Ectodermal cell (in vitro differentiated cells): ENCODE data around the gene SLC8A1. TPM values are rescaled to one million over a fixed set of nuclear protein-coding genes. Genes with fewer than 3 reads are reported as not detected.

Source experiments
- H3K27ac ChIP-seq: 2 replicates; pipeline ENCODE4 v1.7.0; 2013; ENCODE audit warnings: mild to moderate bottlenecking, low read depth, low read length; ENCODE audit not compliant: insufficient read depth, poor library complexity, severe bottlenecking
- H3K27me3 ChIP-seq: 2 replicates; pipeline ENCODE4 v1.7.0; 2013; ENCODE audit warnings: mild to moderate bottlenecking, low read length; ENCODE audit not compliant: insufficient read depth, control insufficient read depth, poor library complexity, severe bottlenecking
- H3K36me3 ChIP-seq: one replicate; pipeline ENCODE4 v1.7.0; 2013; ENCODE audit warnings: low read length; ENCODE audit not compliant: control insufficient read depth, insufficient read depth
- H3K4me1 ChIP-seq: one replicate; pipeline ENCODE4 v1.7.0; 2013; ENCODE audit warnings: low read length; ENCODE audit not compliant: control insufficient read depth, insufficient read depth
- H3K4me3 ChIP-seq: 2 replicates; pipeline ENCODE4 v1.7.0; 2013; ENCODE audit warnings: low read depth, low read length, control low read depth; ENCODE audit not compliant: insufficient read depth
- H3K9me3 ChIP-seq: 2 replicates; pipeline ENCODE4 v1.7.0; 2013; ENCODE audit warnings: mild to moderate bottlenecking, low read length, moderate library complexity; ENCODE audit not compliant: control insufficient read depth
- WGBS, 2 experiments: methylation state at CpG; one replicate each; pipeline ENCODE4 v1.1.7; 2013; ENCODE audit warnings: missing lambda C conversion rate in 2 of 2; 5-methylcytosine and 5-hydroxymethylcytosine counted together
- polyA plus RNA-seq, 4 experiments: library from polyadenylated mRNA; stranded (reverse); fragments of 50-300 nt; gene quantifications; one replicate each; pipeline ENCODE4 v1.2.3, GENCODE V29; 2013

SLC8A1 gene
- polyA plus RNA-seq (2013, experiment 1 of 4) = 2.4 TPM
- polyA plus RNA-seq (2013, experiment 2 of 4) = 1.5 TPM
- 1.4 TPM for polyA plus RNA-seq (2013, experiment 3 of 4)
- polyA plus RNA-seq (2013, experiment 4 of 4) = 2.1 TPM

- Histone ChIP-seq H3K4me1 (no peaks in the 10 kb centered on the region), H3K27me3 (peaks cover 40% of the 10 kb centered on the region), H3K9me3 (no peaks in the 10 kb centered on the region), H3K27ac (no peak within 1 kb of the TSS), H3K36me3 (no peaks in the 10 kb centered on the region), H3K4me3 (peak within 1 kb of the TSS; percentile 40)
- WGBS, 2 experiments = 0% methylated on average over 82 of the region's 82 CpGs
Measured at GRCh38 chr2:40451918-40452605, at the start of gene SLC8A1. Gene SLC8A1 (minus strand): TSS chr2:40452090.

GRCh38 chr2:40499437-40499836 lies 47.5 kb upstream of the SLC8A1 start:
- H3K4me1 ChIP-seq = no peaks in the 10 kb centered on the region
- H3K27me3 ChIP-seq = no peaks in the 10 kb centered on the region
- no peak overlapping the region for H3K4me3 ChIP-seq
- no peaks in the 10 kb centered on the region for H3K9me3 ChIP-seq
- WGBS, 2 experiments = 91 to 97% methylated on average over 2 of the region's 2 CpGs
- no peak overlapping the region for H3K27ac ChIP-seq
- H3K36me3 ChIP-seq = no peaks in the 10 kb centered on the region

GRCh38 chr2:40497251-40497859 lies 45.5 kb upstream of the SLC8A1 start:
- no peaks in the 10 kb centered on the region for H3K36me3 ChIP-seq
- no peaks in the 10 kb centered on the region for H3K4me1 ChIP-seq
- H3K4me3 ChIP-seq = no peak overlapping the region
- no peak overlapping the region for H3K27ac ChIP-seq
- no peaks in the 10 kb centered on the region for H3K27me3 ChIP-seq
- no peaks in the 10 kb centered on the region for H3K9me3 ChIP-seq

- no peaks in the 10 kb centered on the region for H3K36me3 ChIP-seq
- WGBS, 2 experiments = 96 to 100% methylated on average over 1 of the region's 1 CpG
- no peaks in the 10 kb centered on the region for H3K4me1 ChIP-seq
- H3K27ac ChIP-seq = no peak overlapping the region
- H3K4me3 ChIP-seq = no peak overlapping the region
- H3K9me3 ChIP-seq = no peaks in the 10 kb centered on the region
- no peaks in the 10 kb centered on the region for H3K27me3 ChIP-seq
Measured at GRCh38 chr2:40489678-40489960, 37.7 kb upstream of the SLC8A1 start.

- Histone ChIP-seq H3K4me3 (no peak overlapping the region), H3K4me1 (no peaks in the 10 kb centered on the region), H3K9me3 (no peaks in the 10 kb centered on the region), H3K27ac (no peak overlapping the region), H3K36me3 (no peaks in the 10 kb centered on the region), H3K27me3 (no peaks in the 10 kb centered on the region)
- 92 to 94% methylated on average over 11 of the region's 11 CpGs for WGBS, 2 experiments
Measured at GRCh38 chr2:40488927-40489677, 37.2 kb upstream of the SLC8A1 start.

GRCh38 chr2:40488101-40488601 lies 36.3 kb upstream of the SLC8A1 start:
- H3K4me3 ChIP-seq = no peak overlapping the region
- H3K27me3 ChIP-seq = no peaks in the 10 kb centered on the region
- H3K27ac ChIP-seq = no peak overlapping the region
- no peaks in the 10 kb centered on the region for H3K36me3 ChIP-seq
- no peaks in the 10 kb centered on the region for H3K4me1 ChIP-seq
- no peaks in the 10 kb centered on the region for H3K9me3 ChIP-seq
- WGBS, 2 experiments = 72 to 74% methylated on average over 4 of the region's 4 CpGs

- Histone ChIP-seq H3K4me3 (no peak overlapping the region), H3K27ac (no peak overlapping the region), H3K4me1 (no peaks in the 10 kb centered on the region), H3K9me3 (no peaks in the 10 kb centered on the region), H3K27me3 (no peaks in the 10 kb centered on the region), H3K36me3 (no peaks in the 10 kb centered on the region)
- WGBS, 2 experiments = 93 to 100% methylated on average over 2 of the region's 2 CpGs
Measured at GRCh38 chr2:40487602-40488001, 35.7 kb upstream of the SLC8A1 start.

GRCh38 chr2:40485854-40486253 lies 34.0 kb upstream of the SLC8A1 start:
- H3K27me3 ChIP-seq = no peaks in the 10 kb centered on the region
- no peaks in the 10 kb centered on the region for H3K36me3 ChIP-seq
- no peaks in the 10 kb centered on the region for H3K9me3 ChIP-seq
- WGBS, 2 experiments = 85% methylated on average over 3 of the region's 3 CpGs
- H3K4me1 ChIP-seq = no peaks in the 10 kb centered on the region
- no peak overlapping the region for H3K4me3 ChIP-seq
- no peak overlapping the region for H3K27ac ChIP-seq

GRCh38 chr2:40485318-40485717 lies 33.4 kb upstream of the SLC8A1 start:
- Histone ChIP-seq H3K4me3 (no peak overlapping the region), H3K27me3 (no peaks in the 10 kb centered on the region), H3K4me1 (no peaks in the 10 kb centered on the region), H3K36me3 (no peaks in the 10 kb centered on the region), H3K9me3 (no peaks in the 10 kb centered on the region), H3K27ac (no peak overlapping the region)
- 88 to 94% methylated on average over 2 of the region's 2 CpGs for WGBS, 2 experiments

- Histone ChIP-seq H3K4me3 (no peak overlapping the region), H3K36me3 (no peaks in the 10 kb centered on the region), H3K27me3 (no peaks in the 10 kb centered on the region), H3K9me3 (no peaks in the 10 kb centered on the region), H3K27ac (no peak overlapping the region), H3K4me1 (no peaks in the 10 kb centered on the region)
- 70 to 82% methylated on average over 3 of the region's 3 CpGs for WGBS, 2 experiments
Measured at GRCh38 chr2:40483549-40484243, 31.8 kb upstream of the SLC8A1 start.
